GM04503 (cell line): ENCODE measurements around the gene TMED9.
"Not testable (repeated sequence)": the region's sequence is repeated elsewhere in the genome, so short reads cannot be mapped to it uniquely, and the experiment has no call there.

Experiments used
- DNase-seq: peaks from one replicate; pipeline ENCODE4 v3.0.0-alpha.2; 2012; ENCODE audit warnings: low read depth

The TMED9 gene

GRCh38 chr5:177592010-177592834 lies at the start of gene TMED9:
Gene TMED9 (plus strand): TSS chr5:177592203. CDS start chr5:177592215, 12 bp downstream.
- DNase-seq, result no peak

GRCh38 chr5:177542816-177543465 lies 49.1 kb upstream of the TMED9 start:
- no peak for DNase-seq

GRCh38 chr5:177545487-177546257 lies 46.3 kb upstream of the TMED9 start:
- peak; percentile 67 for DNase-seq

- DNase-seq, result peak; percentile 99
Observed at GRCh38 chr5:177546258-177546741, 45.7 kb upstream of the TMED9 start.

- DNase-seq, result no peak
Observed at GRCh38 chr5:177547736-177548135, 44.3 kb upstream of the TMED9 start.

- DNase-seq, result no peak
Observed at GRCh38 chr5:177548495-177548894, 43.5 kb upstream of the TMED9 start.

GRCh38 chr5:177550122-177550521 lies 41.9 kb upstream of the TMED9 start:
- no peak for DNase-seq

GRCh38 chr5:177552839-177553455 lies 39.1 kb upstream of the TMED9 start:
- no peak for DNase-seq

- DNase-seq, result no peak
Observed at GRCh38 chr5:177553671-177554429, 38.2 kb upstream of the TMED9 start.

- DNase-seq, result no peak
Observed at GRCh38 chr5:177554474-177555111, 37.4 kb upstream of the TMED9 start, which contains the start of gene FAM193B. Gene FAM193B (minus strand): TSS chr5:177554563. CDS start chr5:177554458, 105 bp downstream.

GRCh38 chr5:177555228-177555627 lies 36.8 kb upstream of the TMED9 start:
- DNase-seq, result no peak

- no peak for DNase-seq
Observed at GRCh38 chr5:177555665-177556064, 36.3 kb upstream of the TMED9 start.

- no peak for DNase-seq
Observed at GRCh38 chr5:177557041-177557647, 34.9 kb upstream of the TMED9 start.

- DNase-seq, result no peak
Observed at GRCh38 chr5:177557796-177558195, 34.2 kb upstream of the TMED9 start.

GRCh38 chr5:177559446-177559941 lies 32.5 kb upstream of the TMED9 start:
- DNase-seq, result not testable (repeated sequence)

GRCh38 chr5:177565046-177565445 lies 27.0 kb upstream of the TMED9 start:
- no peak for DNase-seq

GRCh38 chr5:177568326-177568725 lies 23.7 kb upstream of the TMED9 start:
- no peak for DNase-seq

GRCh38 chr5:177569894-177570293 lies 22.1 kb upstream of the TMED9 start:
- no peak for DNase-seq

- DNase-seq, result no peak
Observed at GRCh38 chr5:177575488-177575887, 16.5 kb upstream of the TMED9 start.

- DNase-seq, result no peak
Observed at GRCh38 chr5:177576169-177576568, 15.8 kb upstream of the TMED9 start.
